Right ventricle myocardium superior (tissue), 1 donor: Measurements from ENCODE around the gene CPED1. TPM values are rescaled to one million over a fixed set of nuclear protein-coding genes. Genes with fewer than 3 reads are reported as not detected.

ENCODE experiments used
- ATAC-seq: fragments of 200-7000 bp; cut with Tn5 transposase; one replicate; pipeline ENCODE4 v1.9.1; 2020; ENCODE audit warnings: mild to moderate bottlenecking; ENCODE audit not compliant: poor library complexity
- DNase-seq: peaks from one replicate; pipeline ENCODE4 v3.0.0-alpha.2; 2020
- intact Hi-C: fragments of 100-400 bp; cut with DNase I; formaldehyde crosslinking; loops from one replicate; pipeline ENCODE4 v1.11.2; 2022
- total RNA-seq: library from RNA; stranded (reverse); fragmentation: NEBNext Ultra II Directional; extraction: Animal tissue kit (Norgen Biotek cat#: 25700); gene quantifications from one replicate; pipeline ENCODE4 v1.2.1, GENCODE V29; 2021
- donor health status: DM: no; HTN: yes; CAD: no; lungs with severe emphysema.

The CPED1 gene
- total RNA-seq, 1 donor from 2014 or later: 26.2 TPM

DNA sequence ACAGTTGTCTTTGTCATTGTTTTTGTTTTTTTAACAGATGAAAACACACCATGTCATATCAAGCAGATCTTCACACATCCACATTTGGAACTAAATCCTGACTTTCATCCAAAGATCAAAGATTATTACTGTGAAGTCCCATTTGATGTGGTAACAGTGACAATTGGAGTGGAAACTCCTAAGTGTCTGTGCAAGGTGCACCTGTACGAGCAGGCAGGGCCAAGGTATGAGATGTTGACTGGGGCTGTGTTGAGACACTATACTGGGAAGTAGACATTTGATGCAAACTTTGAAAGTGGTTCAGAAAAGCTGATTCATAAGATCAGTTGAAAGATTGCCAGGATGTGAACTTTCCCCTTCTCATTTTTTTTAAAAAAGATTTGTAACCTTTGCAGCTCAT is 152.3 kb downstream of the CPED1 start:
- no peak for ATAC-seq
- DNase-seq: no peak
- intact Hi-C loops: no loop called here

GRCh38 chr7:121151774-121152221 is 163.3 kb downstream of the CPED1 start:
- DNase-seq (no peak), ATAC-seq (no peak)
- intact Hi-C loops: no loop called here

DNA sequence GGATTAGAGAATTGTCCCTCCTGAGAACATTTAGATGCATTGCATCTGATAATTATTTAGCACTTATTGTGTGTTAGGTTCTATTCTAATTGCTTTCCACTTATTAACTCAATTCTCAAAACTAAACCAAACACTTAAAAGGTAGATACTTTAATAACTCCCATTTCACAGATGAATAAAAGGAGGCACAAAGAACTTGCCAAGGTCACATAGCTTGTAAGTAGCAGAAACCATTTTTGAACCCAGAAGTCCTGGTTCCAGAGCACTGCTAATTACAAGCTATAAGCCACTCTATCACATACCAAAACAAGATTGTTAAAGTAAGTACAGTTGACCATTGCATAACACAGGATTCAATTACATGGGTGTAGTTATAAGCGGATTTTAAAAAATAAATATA is 164.9 kb downstream of the CPED1 start:
- intact Hi-C loops: no loop called here
- ATAC-seq (no peak), DNase-seq (no peak)

- ATAC-seq: no peak
- DNase-seq: no peak
- intact Hi-C loops: no loop called here
Observed at GRCh38 chr7:121153995-121154394, 165.5 kb downstream of the CPED1 start.

DNA sequence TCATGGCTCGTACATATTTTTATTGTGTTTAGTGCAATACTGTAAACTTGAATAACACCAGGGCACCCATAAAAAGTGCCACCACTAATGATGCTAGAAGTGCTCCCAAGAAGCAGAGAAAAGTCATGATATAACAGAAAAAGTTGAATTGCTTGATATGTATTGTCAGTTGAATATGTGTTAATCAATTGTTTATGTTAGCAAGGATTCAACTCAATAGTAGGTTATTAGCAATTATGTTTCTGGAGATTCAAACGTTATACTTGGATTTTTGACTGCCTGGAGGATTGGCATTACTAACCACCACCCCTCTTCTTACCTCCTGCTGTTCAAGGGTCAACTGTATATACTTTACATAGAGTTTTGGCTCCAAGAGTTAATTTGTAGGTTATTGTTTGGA is 168.3 kb downstream of the CPED1 start:
- intact Hi-C loops: no loop called here
- DNase-seq (no peak), ATAC-seq (no peak)

DNA sequence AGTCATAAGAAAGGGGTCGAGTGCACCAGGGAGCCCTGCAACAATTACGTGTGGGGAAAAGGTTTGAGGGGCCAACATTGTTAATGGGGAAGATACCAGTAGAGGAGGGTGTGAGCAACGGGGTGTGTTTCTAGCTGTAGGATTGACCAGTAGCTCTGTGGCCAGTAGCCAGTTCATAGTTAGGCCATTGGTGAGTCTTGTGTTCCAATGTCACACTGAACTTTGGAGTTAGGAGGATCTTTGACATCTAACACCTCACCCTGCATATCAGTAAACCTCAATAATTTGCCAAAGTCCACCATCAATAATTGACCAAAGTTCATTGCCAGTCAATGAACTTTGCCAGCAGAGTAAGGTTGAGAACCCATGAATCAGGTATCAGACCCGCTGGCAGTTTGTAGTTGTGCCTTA is 168.8 kb downstream of the CPED1 start:
- intact Hi-C loops: no loop called here

GRCh38 chr7:121157885-121158590 is 169.5 kb downstream of the CPED1 start:
- no peak for ATAC-seq
- intact Hi-C loops: no loop called here
- DNase-seq: no peak

More for the DNA sequence above, 168.8 kb downstream of the CPED1 start:
- ATAC-seq (no peak), DNase-seq (no peak)

- DNase-seq: no peak
- intact Hi-C loops: no loop called here
- ATAC-seq: no peak
Observed at GRCh38 chr7:121158665-121159064, 170.2 kb downstream of the CPED1 start.

DNA sequence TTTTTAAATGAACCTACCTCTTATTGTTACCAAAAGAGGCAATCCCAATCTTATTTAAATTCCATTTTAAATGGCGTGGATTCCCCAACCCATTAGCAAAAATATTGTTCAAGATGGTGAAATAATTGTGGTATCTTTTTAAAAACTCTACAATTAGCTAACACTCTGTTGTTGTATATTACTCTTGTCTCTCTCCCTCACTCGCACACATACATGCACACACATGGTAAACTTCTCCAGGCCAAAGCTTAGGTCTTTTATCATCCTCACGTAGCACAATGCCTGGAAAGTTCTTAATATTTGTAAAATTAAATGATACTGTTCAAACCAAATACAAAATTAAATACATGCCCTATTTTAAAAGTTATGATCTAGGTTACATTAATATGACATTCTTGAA is 171.0 kb downstream of the CPED1 start:
- no peak for ATAC-seq
- intact Hi-C loops: no loop called here
- DNase-seq: no peak

- DNase-seq: no peak
- no peak for ATAC-seq
- intact Hi-C loops: no loop called here
Observed at GRCh38 chr7:121160150-121161008, 171.9 kb downstream of the CPED1 start.

GRCh38 chr7:121163699-121164098 is 175.2 kb downstream of the CPED1 start:
- DNase-seq (no peak), ATAC-seq (no peak)
- intact Hi-C loops: no loop called here

DNA sequence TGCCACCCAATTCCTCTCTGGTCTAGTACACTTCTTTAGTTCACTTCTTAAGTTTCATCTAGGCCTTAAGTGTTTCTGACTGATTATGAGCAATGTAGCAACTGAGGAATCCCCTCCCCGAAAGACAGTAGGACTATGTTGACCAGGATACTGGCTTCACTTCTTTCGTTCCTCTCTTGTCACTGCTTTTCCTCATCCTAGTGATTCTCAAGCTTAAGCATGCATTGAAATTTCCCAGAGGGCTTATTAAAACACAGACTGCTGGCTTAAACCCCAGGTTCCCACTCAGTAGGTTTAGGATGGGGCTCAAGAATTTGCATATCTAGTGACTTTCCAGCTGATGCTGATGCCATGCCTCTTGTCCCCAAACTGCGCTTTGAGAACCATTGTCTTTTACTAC is 175.7 kb downstream of the CPED1 start:
- no peak for ATAC-seq

GRCh38 chr7:121166916-121167315 is 178.4 kb downstream of the CPED1 start:
- DNase-seq: no peak
- intact Hi-C loops: no loop called here
- ATAC-seq: no peak

More for the DNA sequence above, 175.7 kb downstream of the CPED1 start:
- DNase-seq: no peak
- intact Hi-C loops: no loop called here

DNA sequence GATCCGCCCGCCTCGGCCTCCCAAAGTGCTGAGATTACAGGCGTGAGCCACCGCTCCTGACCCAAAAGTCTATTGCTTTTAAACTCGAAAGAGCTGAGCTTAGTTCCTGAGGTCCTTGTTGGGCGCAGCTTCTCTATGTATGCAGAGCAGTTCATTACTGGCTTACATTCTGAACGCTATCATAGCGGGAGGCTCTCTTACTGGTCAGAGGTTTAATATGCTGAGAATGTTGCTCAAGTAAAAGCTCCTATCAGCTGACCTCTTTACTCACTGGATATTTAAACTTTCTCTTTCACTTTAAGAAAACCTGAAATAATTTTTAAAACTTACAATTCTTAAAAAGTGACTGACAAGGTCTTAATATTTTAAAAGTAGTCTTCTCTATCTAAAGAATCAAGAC is 179.5 kb downstream of the CPED1 start:
- ATAC-seq: no peak
- DNase-seq: no peak
- intact Hi-C loops: no loop called here

GRCh38 chr7:121169469-121169868 is 181.0 kb downstream of the CPED1 start:
- no peak for DNase-seq
- intact Hi-C loops: no loop called here
- ATAC-seq: no peak

DNA sequence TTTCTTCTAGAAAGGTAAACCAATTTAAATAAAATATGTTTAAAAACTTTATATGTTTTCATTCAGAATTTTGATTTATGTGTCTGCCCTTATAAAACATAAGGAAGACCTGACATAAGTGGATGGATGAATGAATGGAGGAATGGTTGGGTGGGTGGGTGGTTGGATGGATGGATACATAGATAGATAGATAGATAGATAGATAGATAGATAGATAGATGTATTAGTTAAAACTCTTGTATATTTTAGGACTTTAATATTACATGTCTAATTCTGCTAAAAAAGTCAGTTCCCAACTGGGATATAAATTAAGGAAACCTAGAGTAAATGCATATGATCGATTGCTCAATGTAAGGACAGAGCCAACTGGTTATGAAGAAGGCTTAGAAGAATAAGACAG is 184.0 kb downstream of the CPED1 start:
- no peak for ATAC-seq
- intact Hi-C loops: no loop called here
- DNase-seq: no peak

GRCh38 chr7:121175826-121176225 is 187.3 kb downstream of the CPED1 start:
- DNase-seq: no peak
- ATAC-seq: no peak
- intact Hi-C loops: no loop called here

GRCh38 chr7:121178452-121178851 is 189.9 kb downstream of the CPED1 start:
- ATAC-seq (peak; percentile 30), DNase-seq (no peak)
- intact Hi-C loops: no loop called here

GRCh38 chr7:121178869-121179497 is 190.5 kb downstream of the CPED1 start:
- ATAC-seq: peak; percentile 66
- intact Hi-C loops: no loop called here
- no peak for DNase-seq
